GM12892 (cell line): ENCODE data around the gene KIF16B.

ENCODE experiments used
- POLR2A ChIP-seq: IDR thresholded peaks from 2 replicates; pipeline ENCODE4 v1.6.1; 2011; ENCODE audit warnings: low read depth, low read length, control low read depth
- POLR2AphosphoS5 ChIP-seq: IDR thresholded peaks from 2 replicates; pipeline ENCODE4 v1.6.1; 2011; ENCODE audit warnings: low read depth, low read length, control low read depth
- TAF1 ChIP-seq: IDR thresholded peaks from 2 replicates; pipeline ENCODE4 v1.6.1; 2011; ENCODE audit warnings: low read depth, mild to moderate bottlenecking, control low read depth, low read length, borderline replicate concordance

GRCh38 chr20:16477632-16478031 lies 95.6 kb downstream of the KIF16B start:
- TF ChIP-seq POLR2A: no peak
- no peak for TF ChIP-seq TAF1
- TF ChIP-seq POLR2AphosphoS5: no peak
